WTC11 (cell line): ENCODE data around the gene WNT5B. TPM values are rescaled to one million over a fixed set of nuclear protein-coding genes. Genes with fewer than 3 reads are reported as not detected.

ENCODE experiments used
- ATAC-seq: fragments of 200-7000 bp; cut with Tn5 transposase; 2 replicates; pipeline ENCODE4 v1.10.0; 2021; ENCODE audit warnings: mild to moderate bottlenecking, moderate library complexity
- CTCF ChIA-PET: fragments of 300-600 bp; sonication (Branson Sonifier 250); formaldehyde crosslinking; loops from one replicate; lab custom pipeline; 2021; ENCODE audit warnings: antibody characterized with exemption; lab: Charles Lee
- POLR2A ChIA-PET: fragments of 350-600 bp; sonication (Branson Sonifier 250); formaldehyde crosslinking; loops from one replicate; lab custom pipeline; 2021; ENCODE audit warnings: antibody characterized with exemption; lab: Charles Lee
- DNase-seq: peaks from one replicate; pipeline ENCODE4 v3.0.0; 2021; ENCODE audit warnings: low spot score
- H3K27ac Mint-ChIP-seq: 2 replicates; pipeline ENCODE4 v1.8.0; 2021; ENCODE audit warnings: mixed read lengths
- H3K27me3 Mint-ChIP-seq: 2 replicates; pipeline ENCODE4 v1.8.0; 2021; ENCODE audit warnings: low read depth, mild to moderate bottlenecking, moderate library complexity, mixed read lengths
- H3K36me3 Mint-ChIP-seq: 2 replicates; pipeline ENCODE4 v1.8.0; 2021; ENCODE audit warnings: mixed read lengths
- H3K4me1 Mint-ChIP-seq: 2 replicates; pipeline ENCODE4 v1.8.0; 2022; ENCODE audit warnings: mixed read lengths
- H3K4me3 Mint-ChIP-seq: 2 replicates; pipeline ENCODE4 v1.8.0; 2021; ENCODE audit warnings: mild to moderate bottlenecking, moderate library complexity, mixed read lengths
- H3K9me3 Mint-ChIP-seq: 2 replicates; pipeline ENCODE4 v1.8.0; 2021; ENCODE audit warnings: mixed read lengths
- FOXK1 ChIP-seq: sonication (generic); formaldehyde crosslinking; IDR thresholded peaks from 2 replicates; pipeline ENCODE4 v1.8.0; 2022; ENCODE audit warnings: mild to moderate bottlenecking, moderate library complexity, missing genetic modification reagents
- GABPB1 ChIP-seq: sonication (generic); formaldehyde crosslinking; IDR thresholded peaks from 2 replicates; pipeline ENCODE4 v1.8.1; 2023; ENCODE audit warnings: mild to moderate bottlenecking, missing genetic modification reagents
- NR2C2 ChIP-seq: sonication (generic); formaldehyde crosslinking; IDR thresholded peaks from 2 replicates; pipeline ENCODE4 v1.8.0; 2022; ENCODE audit warnings: mild to moderate bottlenecking, missing genetic modification reagents
- OVOL2 ChIP-seq: fragments of 250-450 bp; sonication (Bioruptor Pico); IDR thresholded peaks from 2 replicates; pipeline ENCODE4 v1.9.0; 2021; ENCODE audit warnings: mild to moderate bottlenecking, borderline replicate concordance
- RORB ChIP-seq: fragments of 250-450 bp; sonication (Bioruptor Pico); IDR thresholded peaks from 2 replicates; pipeline ENCODE4 v1.9.0; 2021; ENCODE audit warnings: mild to moderate bottlenecking
- SP1 ChIP-seq: sonication (generic); formaldehyde crosslinking; conservative IDR thresholded peaks from 2 replicates; pipeline ENCODE4 v1.8.1; 2022; ENCODE audit warnings: missing genetic modification reagents
- STAT6 ChIP-seq: sonication (generic); formaldehyde crosslinking; conservative IDR thresholded peaks from 2 replicates; pipeline ENCODE4 v1.8.1; 2023; ENCODE audit warnings: mild to moderate bottlenecking, low read depth, missing genetic modification reagents, moderate library complexity
- ZBTB43 ChIP-seq: sonication (generic); formaldehyde crosslinking; IDR thresholded peaks from 2 replicates; pipeline ENCODE4 v1.8.1; 2023; ENCODE audit warnings: mild to moderate bottlenecking, missing genetic modification reagents
- ZNF121 ChIP-seq: sonication (generic); formaldehyde crosslinking; IDR thresholded peaks from 2 replicates; pipeline ENCODE4 v1.8.0; 2023; ENCODE audit warnings: missing genetic modification reagents
- ZNF219 ChIP-seq: sonication (generic); formaldehyde crosslinking; IDR thresholded peaks from 2 replicates; pipeline ENCODE4 v1.8.0; 2023; ENCODE audit warnings: missing genetic modification reagents, mild to moderate bottlenecking, borderline replicate concordance
- ZNF416 ChIP-seq: fragments of 250-450 bp; sonication (Bioruptor Pico); IDR thresholded peaks from 2 replicates; pipeline ENCODE4 v1.9.0; 2021; ENCODE audit warnings: mild to moderate bottlenecking, inconsistent platforms
- ZSCAN18 ChIP-seq: fragments of 250-450 bp; sonication (Bioruptor Pico); IDR thresholded peaks from 2 replicates; pipeline ENCODE4 v2.1.2; 2022; ENCODE audit warnings: mild to moderate bottlenecking, moderate library complexity
- total RNA-seq: library from RNA; stranded (reverse); gene quantifications from 3 replicates; pipeline ENCODE4 v1.2.3, GENCODE V29; 2021
- TF ChIP-seq, protein P1 (sequence below): fragments of 250-450 bp; sonication (Bioruptor Pico); IDR thresholded peaks from 2 replicates; pipeline ENCODE4 v1.9.0; 2021; ENCODE audit warnings: mild to moderate bottlenecking, borderline replicate concordance
- TF ChIP-seq, protein P2 (sequence below): sonication (generic); formaldehyde crosslinking; IDR thresholded peaks from 2 replicates; pipeline ENCODE4 v1.8.1; 2022; ENCODE audit warnings: mild to moderate bottlenecking, moderate library complexity, missing genetic modification reagents
- TF ChIP-seq, protein P3 (sequence below): sonication (generic); formaldehyde crosslinking; IDR thresholded peaks from 2 replicates; pipeline ENCODE4 v1.8.0; 2023; ENCODE audit warnings: mild to moderate bottlenecking, missing genetic modification reagents

Gene WNT5B
- total RNA-seq, 1 experiment from 2014 or later: 4.5 TPM

DNA sequence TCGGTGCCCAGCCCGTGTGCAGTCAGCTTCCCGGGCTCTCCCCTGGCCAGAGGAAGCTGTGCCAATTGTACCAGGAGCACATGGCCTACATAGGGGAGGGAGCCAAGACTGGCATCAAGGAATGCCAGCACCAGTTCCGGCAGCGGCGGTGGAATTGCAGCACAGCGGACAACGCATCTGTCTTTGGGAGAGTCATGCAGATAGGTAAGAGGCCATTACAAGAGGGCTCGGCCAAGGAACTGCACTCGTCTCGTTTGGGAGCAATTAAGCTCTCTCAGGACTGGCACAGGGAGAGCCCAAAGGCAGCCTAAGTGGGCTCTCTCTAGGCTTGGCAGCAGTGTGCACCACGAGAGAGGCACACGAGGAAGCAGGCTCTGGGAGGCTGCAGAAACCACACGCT, 3.7 kb downstream of the WNT5B start:
- Mint-ChIP-seq H3K27me3 (peaks cover 68% of the 10 kb centered on the region), H3K36me3 (no peaks in the 10 kb centered on the region), H3K27ac (no peak overlapping the region), H3K9me3 (no peaks in the 10 kb centered on the region), H3K4me1 (peaks cover 51% of the 10 kb centered on the region), H3K4me3 (no peak overlapping the region)
- no peak for TF ChIP-seq ZNF416 (CRISPR knock-in tag)
- no peak for TF ChIP-seq ZNF219 (CRISPR knock-in tag)
- no peak for TF ChIP-seq OVOL2 (CRISPR knock-in tag)
- TF ChIP-seq ZBTB43 (CRISPR knock-in tag): no peak
- no peak for TF ChIP-seq ZNF121
- TF ChIP-seq, protein P1, sequence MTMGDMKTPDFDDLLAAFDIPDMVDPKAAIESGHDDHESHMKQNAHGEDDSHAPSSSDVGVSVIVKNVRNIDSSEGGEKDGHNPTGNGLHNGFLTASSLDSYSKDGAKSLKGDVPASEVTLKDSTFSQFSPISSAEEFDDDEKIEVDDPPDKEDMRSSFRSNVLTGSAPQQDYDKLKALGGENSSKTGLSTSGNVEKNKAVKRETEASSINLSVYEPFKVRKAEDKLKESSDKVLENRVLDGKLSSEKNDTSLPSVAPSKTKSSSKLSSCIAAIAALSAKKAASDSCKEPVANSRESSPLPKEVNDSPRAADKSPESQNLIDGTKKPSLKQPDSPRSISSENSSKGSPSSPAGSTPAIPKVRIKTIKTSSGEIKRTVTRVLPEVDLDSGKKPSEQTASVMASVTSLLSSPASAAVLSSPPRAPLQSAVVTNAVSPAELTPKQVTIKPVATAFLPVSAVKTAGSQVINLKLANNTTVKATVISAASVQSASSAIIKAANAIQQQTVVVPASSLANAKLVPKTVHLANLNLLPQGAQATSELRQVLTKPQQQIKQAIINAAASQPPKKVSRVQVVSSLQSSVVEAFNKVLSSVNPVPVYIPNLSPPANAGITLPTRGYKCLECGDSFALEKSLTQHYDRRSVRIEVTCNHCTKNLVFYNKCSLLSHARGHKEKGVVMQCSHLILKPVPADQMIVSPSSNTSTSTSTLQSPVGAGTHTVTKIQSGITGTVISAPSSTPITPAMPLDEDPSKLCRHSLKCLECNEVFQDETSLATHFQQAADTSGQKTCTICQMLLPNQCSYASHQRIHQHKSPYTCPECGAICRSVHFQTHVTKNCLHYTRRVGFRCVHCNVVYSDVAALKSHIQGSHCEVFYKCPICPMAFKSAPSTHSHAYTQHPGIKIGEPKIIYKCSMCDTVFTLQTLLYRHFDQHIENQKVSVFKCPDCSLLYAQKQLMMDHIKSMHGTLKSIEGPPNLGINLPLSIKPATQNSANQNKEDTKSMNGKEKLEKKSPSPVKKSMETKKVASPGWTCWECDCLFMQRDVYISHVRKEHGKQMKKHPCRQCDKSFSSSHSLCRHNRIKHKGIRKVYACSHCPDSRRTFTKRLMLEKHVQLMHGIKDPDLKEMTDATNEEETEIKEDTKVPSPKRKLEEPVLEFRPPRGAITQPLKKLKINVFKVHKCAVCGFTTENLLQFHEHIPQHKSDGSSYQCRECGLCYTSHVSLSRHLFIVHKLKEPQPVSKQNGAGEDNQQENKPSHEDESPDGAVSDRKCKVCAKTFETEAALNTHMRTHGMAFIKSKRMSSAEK (CRISPR knock-in tag): no peak
- no peak for TF ChIP-seq GABPB1 (CRISPR knock-in tag)
- no peak for TF ChIP-seq NR2C2 (CRISPR knock-in tag)
- TF ChIP-seq SP1: no peak
- TF ChIP-seq FOXK1 (CRISPR knock-in tag): no peak
- TF ChIP-seq, protein P2, sequence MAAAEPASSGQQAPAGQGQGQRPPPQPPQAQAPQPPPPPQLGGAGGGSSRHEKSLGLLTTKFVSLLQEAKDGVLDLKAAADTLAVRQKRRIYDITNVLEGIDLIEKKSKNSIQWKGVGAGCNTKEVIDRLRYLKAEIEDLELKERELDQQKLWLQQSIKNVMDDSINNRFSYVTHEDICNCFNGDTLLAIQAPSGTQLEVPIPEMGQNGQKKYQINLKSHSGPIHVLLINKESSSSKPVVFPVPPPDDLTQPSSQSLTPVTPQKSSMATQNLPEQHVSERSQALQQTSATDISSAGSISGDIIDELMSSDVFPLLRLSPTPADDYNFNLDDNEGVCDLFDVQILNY: no peak
- TF ChIP-seq, protein P3, sequence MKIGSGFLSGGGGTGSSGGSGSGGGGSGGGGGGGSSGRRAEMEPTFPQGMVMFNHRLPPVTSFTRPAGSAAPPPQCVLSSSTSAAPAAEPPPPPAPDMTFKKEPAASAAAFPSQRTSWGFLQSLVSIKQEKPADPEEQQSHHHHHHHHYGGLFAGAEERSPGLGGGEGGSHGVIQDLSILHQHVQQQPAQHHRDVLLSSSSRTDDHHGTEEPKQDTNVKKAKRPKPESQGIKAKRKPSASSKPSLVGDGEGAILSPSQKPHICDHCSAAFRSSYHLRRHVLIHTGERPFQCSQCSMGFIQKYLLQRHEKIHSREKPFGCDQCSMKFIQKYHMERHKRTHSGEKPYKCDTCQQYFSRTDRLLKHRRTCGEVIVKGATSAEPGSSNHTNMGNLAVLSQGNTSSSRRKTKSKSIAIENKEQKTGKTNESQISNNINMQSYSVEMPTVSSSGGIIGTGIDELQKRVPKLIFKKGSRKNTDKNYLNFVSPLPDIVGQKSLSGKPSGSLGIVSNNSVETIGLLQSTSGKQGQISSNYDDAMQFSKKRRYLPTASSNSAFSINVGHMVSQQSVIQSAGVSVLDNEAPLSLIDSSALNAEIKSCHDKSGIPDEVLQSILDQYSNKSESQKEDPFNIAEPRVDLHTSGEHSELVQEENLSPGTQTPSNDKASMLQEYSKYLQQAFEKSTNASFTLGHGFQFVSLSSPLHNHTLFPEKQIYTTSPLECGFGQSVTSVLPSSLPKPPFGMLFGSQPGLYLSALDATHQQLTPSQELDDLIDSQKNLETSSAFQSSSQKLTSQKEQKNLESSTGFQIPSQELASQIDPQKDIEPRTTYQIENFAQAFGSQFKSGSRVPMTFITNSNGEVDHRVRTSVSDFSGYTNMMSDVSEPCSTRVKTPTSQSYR (CRISPR knock-in tag): no peak
- TF ChIP-seq RORB: no peak
- TF ChIP-seq STAT6 (CRISPR knock-in tag): no peak
- TF ChIP-seq ZSCAN18: no peak
- ATAC-seq: no peak
- ChIA-PET CTCF (interaction anchor here (0.5 to 3.6 kb wide), 5 partner anchors 20 to 514 kb away, joined by 3 to 41 read pairs (median 3); no protein-coding TSS in a partner anchor), POLR2A (interaction anchor here (0.6 kb wide), 1 partner anchor 20 kb away, joined by 3 read pairs; no protein-coding TSS in a partner anchor)
- no peak for DNase-seq
